ENCODE measurements around the gene EGFL8.

DNA sequence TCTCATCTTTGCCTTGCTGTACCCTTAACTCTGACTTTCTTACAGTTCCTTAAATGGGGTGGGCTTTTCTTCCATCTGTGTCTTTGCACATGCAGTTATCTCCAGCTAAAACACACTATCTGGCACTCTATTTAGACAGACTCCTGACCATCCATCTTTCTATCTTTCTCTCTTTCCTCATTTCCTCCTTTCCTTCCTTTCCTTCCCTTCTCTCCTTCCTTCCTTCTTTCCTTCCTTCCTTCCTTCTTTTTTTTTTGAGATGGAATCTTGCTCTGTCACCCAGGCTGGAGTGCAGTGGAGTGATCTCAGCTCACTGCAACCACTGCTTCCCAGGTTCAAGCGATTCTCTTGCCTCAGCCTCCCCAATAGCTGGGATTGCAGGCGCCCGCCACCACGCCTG lies 51.2 kb downstream of the EGFL8 start:
- TF ChIP-seq POLR2AphosphoS5 (IDR thresholded peaks at IDR 0.05) = no peak
- TF ChIP-seq POLR2A (IDR thresholded peaks at IDR 0.05) = no peak
- TF ChIP-seq, protein P1, sequence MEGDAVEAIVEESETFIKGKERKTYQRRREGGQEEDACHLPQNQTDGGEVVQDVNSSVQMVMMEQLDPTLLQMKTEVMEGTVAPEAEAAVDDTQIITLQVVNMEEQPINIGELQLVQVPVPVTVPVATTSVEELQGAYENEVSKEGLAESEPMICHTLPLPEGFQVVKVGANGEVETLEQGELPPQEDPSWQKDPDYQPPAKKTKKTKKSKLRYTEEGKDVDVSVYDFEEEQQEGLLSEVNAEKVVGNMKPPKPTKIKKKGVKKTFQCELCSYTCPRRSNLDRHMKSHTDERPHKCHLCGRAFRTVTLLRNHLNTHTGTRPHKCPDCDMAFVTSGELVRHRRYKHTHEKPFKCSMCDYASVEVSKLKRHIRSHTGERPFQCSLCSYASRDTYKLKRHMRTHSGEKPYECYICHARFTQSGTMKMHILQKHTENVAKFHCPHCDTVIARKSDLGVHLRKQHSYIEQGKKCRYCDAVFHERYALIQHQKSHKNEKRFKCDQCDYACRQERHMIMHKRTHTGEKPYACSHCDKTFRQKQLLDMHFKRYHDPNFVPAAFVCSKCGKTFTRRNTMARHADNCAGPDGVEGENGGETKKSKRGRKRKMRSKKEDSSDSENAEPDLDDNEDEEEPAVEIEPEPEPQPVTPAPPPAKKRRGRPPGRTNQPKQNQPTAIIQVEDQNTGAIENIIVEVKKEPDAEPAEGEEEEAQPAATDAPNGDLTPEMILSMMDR (IDR thresholded peaks at IDR 0.05) = no peak

Measured in prostate gland (tissue), 2 donors.